Liver (tissue), 9 donors: Measurements from ENCODE around the gene RTN4RL2. TPM values are rescaled to one million over a fixed set of nuclear protein-coding genes. Genes with fewer than 3 reads are reported as not detected.

ENCODE experiments used
- DNase-seq: peaks from one replicate; pipeline ENCODE4 v3.0.0-alpha.2; 2017; ENCODE audit warnings: low spot score
- H3K27ac ChIP-seq, 2 donors: one replicate each; pipeline ENCODE4 v1.7.0; 2013; ENCODE audit warnings: inconsistent platforms in 2 of 2, low read length in 2 of 2, control low read depth in 1 of 2, low read depth in 1 of 2, mild to moderate bottlenecking in 1 of 2
- H3K27me3 ChIP-seq, 4 donors: one replicate each; pipeline versions ENCODE4 v1.6.1 to v1.7.0; 2013; ENCODE audit warnings: low read length in 3 of 4, inconsistent platforms in 1 of 4, mild to moderate bottlenecking in 1 of 4, moderate library complexity in 1 of 4; ENCODE audit not compliant: control insufficient read depth in 4 of 4, insufficient read depth in 4 of 4
- H3K36me3 ChIP-seq, 4 donors: one replicate each; pipeline versions ENCODE4 v1.6.1 to v1.7.0; 2013; ENCODE audit warnings: low read length in 3 of 4, mild to moderate bottlenecking in 3 of 4, low read depth in 1 of 4, moderate library complexity in 1 of 4; ENCODE audit not compliant: control insufficient read depth in 4 of 4, insufficient read depth in 3 of 4
- H3K4me1 ChIP-seq, 4 donors: one replicate each; pipeline versions ENCODE4 v1.6.1 to v1.7.0; 2013; ENCODE audit warnings: low read length in 3 of 4, mild to moderate bottlenecking in 3 of 4, moderate library complexity in 1 of 4; ENCODE audit not compliant: control insufficient read depth in 4 of 4, insufficient read depth in 4 of 4
- H3K4me3 ChIP-seq, 3 donors: one replicate each; pipeline versions ENCODE4 v1.6.1 to v1.7.0; 2013; ENCODE audit warnings: low read length in 3 of 3, control low read depth in 1 of 3, low read depth in 1 of 3, mild to moderate bottlenecking in 1 of 3
- H3K9ac ChIP-seq, 2 donors: one replicate each; pipeline ENCODE4 v1.7.0; 2013; ENCODE audit warnings: low read length in 2 of 2, mild to moderate bottlenecking in 2 of 2, moderate library complexity in 2 of 2, control low read depth in 1 of 2, low read depth in 1 of 2
- H3K9me3 ChIP-seq, 4 donors: one replicate each; pipeline versions ENCODE4 v1.6.1 to v1.7.0; 2013; ENCODE audit warnings: low read length in 3 of 4; ENCODE audit not compliant: control insufficient read depth in 4 of 4
- EGR1 ChIP-seq, 2 donors: IDR thresholded peaks; 2 replicates each; pipeline ENCODE4 v1.6.1; 2016 to 2018; ENCODE audit warnings: antibody characterized with exemption in 2 of 2, low read depth in 2 of 2
- FOXA1 ChIP-seq: IDR thresholded peaks from 2 replicates; pipeline ENCODE4 v1.6.1; 2016; ENCODE audit warnings: antibody characterized with exemption
- FOXA2 ChIP-seq: IDR thresholded peaks from 2 replicates; pipeline ENCODE4 v1.6.1; 2016; ENCODE audit warnings: antibody characterized with exemption
- GABPA ChIP-seq, 2 donors: IDR thresholded peaks in 1 of 2; conservative IDR thresholded peaks in 1 of 2; 2 replicates each; pipeline ENCODE4 v1.6.1; 2016; ENCODE audit warnings: antibody characterized with exemption in 2 of 2, mild to moderate bottlenecking in 1 of 2, moderate library complexity in 1 of 2
- HNF4A ChIP-seq, 2 donors: conservative IDR thresholded peaks; 2 replicates each; pipeline ENCODE4 v1.6.1; 2016; ENCODE audit warnings: antibody characterized with exemption in 2 of 2, mild to moderate bottlenecking in 2 of 2
- HNF4G ChIP-seq: IDR thresholded peaks from 2 replicates; pipeline ENCODE4 v1.6.1; 2016; ENCODE audit warnings: antibody characterized with exemption
- JUND ChIP-seq, 2 donors: IDR thresholded peaks; 2 replicates each; pipeline ENCODE4 v1.6.1; 2016; ENCODE audit warnings: antibody characterized with exemption in 2 of 2
- NR2F2 ChIP-seq: IDR thresholded peaks from 2 replicates; pipeline ENCODE4 v1.6.1; 2016; ENCODE audit warnings: antibody characterized with exemption
- RAD21 ChIP-seq, 2 donors: IDR thresholded peaks; 2 replicates each; pipeline ENCODE4 v1.6.1; 2016; ENCODE audit warnings: antibody characterized with exemption in 2 of 2, mild to moderate bottlenecking in 2 of 2
- RXRA ChIP-seq, 2 donors: IDR thresholded peaks; 2 replicates each; pipeline ENCODE4 v1.6.1; 2017 to 2018; ENCODE audit warnings: antibody characterized with exemption in 2 of 2, mild to moderate bottlenecking in 1 of 2
- SP1 ChIP-seq: IDR thresholded peaks from 2 replicates; pipeline ENCODE4 v1.6.1; 2018; ENCODE audit warnings: antibody characterized with exemption, mild to moderate bottlenecking
- TAF1 ChIP-seq: conservative IDR thresholded peaks from 2 replicates; pipeline ENCODE4 v1.6.1; 2016; ENCODE audit warnings: antibody characterized with exemption, mild to moderate bottlenecking
- YY1 ChIP-seq: IDR thresholded peaks from 2 replicates; pipeline ENCODE4 v1.6.1; 2016; ENCODE audit warnings: antibody characterized with exemption, mild to moderate bottlenecking
- WGBS: extraction: QIAGEN DNeasy Blood & Tissue Kit; methylation state at CpG from one replicate; pipeline ENCODE4 v1.1.7; 2013; 5-methylcytosine and 5-hydroxymethylcytosine counted together
- polyA plus RNA-seq, 2 donors: library from polyadenylated mRNA; stranded (reverse) in 1 of 2; unstranded in 1 of 2; fragments of 200-250 nt in 1 of 2; fragments of >200 nt in 1 of 2; fragmentation: Nextera tagmentation in 1 of 2; extraction: Ambion mirVana in 1 of 2; gene quantifications; one replicate each; pipeline versions ENCODE4 v1.2.1 to v1.2.3, GENCODE V29; 2013 to 2015
- total RNA-seq, 2 donors: library from RNA; depleted of rRNA; stranded (reverse); fragments of >200 nt; gene quantifications; one replicate each; pipeline ENCODE4 v1.2.3, GENCODE V29; 2014
- TF ChIP-seq, protein P1 (sequence below): IDR thresholded peaks from 2 replicates; pipeline ENCODE4 v1.6.1; 2016; ENCODE audit warnings: antibody characterized with exemption, mild to moderate bottlenecking
- TF ChIP-seq, protein P2 (sequence below): IDR thresholded peaks from 2 replicates; pipeline ENCODE4 v1.6.1; 2016; ENCODE audit warnings: antibody characterized with exemption
- TF ChIP-seq, protein P3 (sequence below): IDR thresholded peaks from 2 replicates; pipeline ENCODE4 v1.6.1; 2016; ENCODE audit warnings: antibody characterized with exemption
- TF ChIP-seq, protein P4 (sequence below): IDR thresholded peaks from 2 replicates; pipeline ENCODE4 v1.6.1; 2016; ENCODE audit warnings: antibody characterized with exemption
- donor health status: healthy.
- donor health status: healthy.
- donor health status: healthy.
- donor health status: healthy.
- donor health status: healthy.

RTN4RL2 gene
- total and polyA plus RNA-seq, 4 donors = 0.75 to 18.1 (median 3.2) TPM

DNA sequence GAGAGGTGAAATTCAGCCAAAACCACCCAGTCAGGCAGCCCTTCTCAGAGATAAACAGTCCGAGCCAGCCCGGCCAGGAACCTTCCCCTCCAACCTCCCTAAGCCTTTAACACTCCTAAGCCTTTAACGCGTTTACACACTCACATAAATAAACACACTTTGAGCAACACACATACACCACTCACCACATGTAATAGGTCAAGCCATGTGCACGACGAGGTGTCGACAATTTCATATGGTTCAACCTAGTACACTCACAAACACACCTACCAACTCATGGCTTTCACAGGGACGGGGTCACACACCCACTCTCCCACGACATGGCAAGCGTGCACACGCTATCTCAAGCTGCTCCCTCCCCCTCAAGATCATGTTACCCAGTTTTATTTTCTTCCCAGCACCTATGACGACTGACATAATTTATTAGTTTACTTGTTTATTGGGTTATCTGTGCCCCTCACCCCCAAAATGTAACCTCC, 39.7 kb downstream of the RTN4RL2 start:
- 21% methylated on average over 12 of the region's 12 CpGs for WGBS
- peaks cover 43 to 91% (median 84%) of the 10 kb centered on the region in 4 donors for H3K4me1 ChIP-seq

DNA sequence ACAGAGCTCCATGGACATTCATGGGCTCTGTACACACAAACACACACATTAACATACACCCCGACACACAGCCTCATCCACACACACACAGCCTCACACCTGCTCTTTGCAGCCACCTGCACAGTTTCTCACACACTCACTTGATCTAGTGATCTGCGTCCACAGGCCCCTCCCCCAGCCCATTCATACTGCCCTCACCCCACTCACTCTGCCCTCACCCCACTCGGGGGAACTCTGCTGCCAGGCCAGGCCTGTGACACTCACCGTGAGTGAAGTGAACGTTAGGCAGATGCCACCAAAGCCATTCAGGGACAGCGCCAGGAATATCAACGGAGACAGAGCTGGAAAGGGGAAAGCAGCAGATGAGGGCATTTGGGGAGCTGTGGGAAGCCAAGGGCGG, 40.2 kb downstream of the RTN4RL2 start:
- Histone ChIP-seq H3K36me3 (peaks cover 0 to 13% (median 7%) of the 10 kb centered on the region in 4 donors), H3K27me3 (no peaks in the 10 kb centered on the region), H3K9me3 (no peaks in the 10 kb centered on the region), H3K9ac (no peak overlapping the region), H3K27ac (peak overlapping the region; percentile 79 to 82), H3K4me1 (peaks cover 44 to 89% (median 82%) of the 10 kb centered on the region in 4 donors), H3K4me3 (no peak overlapping the region)
- 54% methylated on average over 8 of the region's 8 CpGs for WGBS
- TF ChIP-seq NR2F2 (no peak), FOXA2 (no peak), HNF4G (no peak), SP1 (no peak), EGR1 (IDR thresholded peaks at IDR 0.05; ENCODE audit: low read depth in 2 of 2) (no peak), HNF4A (conservative IDR thresholded peaks at IDR 0.05) (no peak), JUND (IDR thresholded peaks at IDR 0.05) (no peak), GABPA (IDR thresholded peaks at IDR 0.05 in 1 of 2, conservative IDR thresholded peaks at IDR 0.05 in 1 of 2) (no peak), YY1 (no peak)
- TF ChIP-seq, protein P1, sequence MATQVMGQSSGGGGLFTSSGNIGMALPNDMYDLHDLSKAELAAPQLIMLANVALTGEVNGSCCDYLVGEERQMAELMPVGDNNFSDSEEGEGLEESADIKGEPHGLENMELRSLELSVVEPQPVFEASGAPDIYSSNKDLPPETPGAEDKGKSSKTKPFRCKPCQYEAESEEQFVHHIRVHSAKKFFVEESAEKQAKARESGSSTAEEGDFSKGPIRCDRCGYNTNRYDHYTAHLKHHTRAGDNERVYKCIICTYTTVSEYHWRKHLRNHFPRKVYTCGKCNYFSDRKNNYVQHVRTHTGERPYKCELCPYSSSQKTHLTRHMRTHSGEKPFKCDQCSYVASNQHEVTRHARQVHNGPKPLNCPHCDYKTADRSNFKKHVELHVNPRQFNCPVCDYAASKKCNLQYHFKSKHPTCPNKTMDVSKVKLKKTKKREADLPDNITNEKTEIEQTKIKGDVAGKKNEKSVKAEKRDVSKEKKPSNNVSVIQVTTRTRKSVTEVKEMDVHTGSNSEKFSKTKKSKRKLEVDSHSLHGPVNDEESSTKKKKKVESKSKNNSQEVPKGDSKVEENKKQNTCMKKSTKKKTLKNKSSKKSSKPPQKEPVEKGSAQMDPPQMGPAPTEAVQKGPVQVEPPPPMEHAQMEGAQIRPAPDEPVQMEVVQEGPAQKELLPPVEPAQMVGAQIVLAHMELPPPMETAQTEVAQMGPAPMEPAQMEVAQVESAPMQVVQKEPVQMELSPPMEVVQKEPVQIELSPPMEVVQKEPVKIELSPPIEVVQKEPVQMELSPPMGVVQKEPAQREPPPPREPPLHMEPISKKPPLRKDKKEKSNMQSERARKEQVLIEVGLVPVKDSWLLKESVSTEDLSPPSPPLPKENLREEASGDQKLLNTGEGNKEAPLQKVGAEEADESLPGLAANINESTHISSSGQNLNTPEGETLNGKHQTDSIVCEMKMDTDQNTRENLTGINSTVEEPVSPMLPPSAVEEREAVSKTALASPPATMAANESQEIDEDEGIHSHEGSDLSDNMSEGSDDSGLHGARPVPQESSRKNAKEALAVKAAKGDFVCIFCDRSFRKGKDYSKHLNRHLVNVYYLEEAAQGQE = no peak
- TF ChIP-seq, protein P2, sequence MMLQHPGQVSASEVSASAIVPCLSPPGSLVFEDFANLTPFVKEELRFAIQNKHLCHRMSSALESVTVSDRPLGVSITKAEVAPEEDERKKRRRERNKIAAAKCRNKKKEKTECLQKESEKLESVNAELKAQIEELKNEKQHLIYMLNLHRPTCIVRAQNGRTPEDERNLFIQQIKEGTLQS = no peak
- TF ChIP-seq, protein P3, sequence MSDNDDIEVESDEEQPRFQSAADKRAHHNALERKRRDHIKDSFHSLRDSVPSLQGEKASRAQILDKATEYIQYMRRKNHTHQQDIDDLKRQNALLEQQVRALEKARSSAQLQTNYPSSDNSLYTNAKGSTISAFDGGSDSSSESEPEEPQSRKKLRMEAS = no peak
- DNase-seq = no peak

More for the DNA sequence above, 39.7 kb downstream of the RTN4RL2 start:
- Histone ChIP-seq H3K9me3 (no peaks in the 10 kb centered on the region), H3K27me3 (no peaks in the 10 kb centered on the region), H3K9ac (peak overlapping the region in 1 of 2 donors; percentile 31), H3K36me3 (peaks cover 0 to 11% (median 7%) of the 10 kb centered on the region in 4 donors), H3K4me3 (no peak overlapping the region), H3K27ac (peak overlapping the region; percentile 79 to 82)
- TF ChIP-seq, protein P3 = peak; percentile 53
- TF ChIP-seq TAF1 (peak; percentile 32), RXRA (IDR thresholded peaks at IDR 0.05) (peak; percentile 8 to 27), JUND (IDR thresholded peaks at IDR 0.05) (no peak)
- no peak for DNase-seq

DNA sequence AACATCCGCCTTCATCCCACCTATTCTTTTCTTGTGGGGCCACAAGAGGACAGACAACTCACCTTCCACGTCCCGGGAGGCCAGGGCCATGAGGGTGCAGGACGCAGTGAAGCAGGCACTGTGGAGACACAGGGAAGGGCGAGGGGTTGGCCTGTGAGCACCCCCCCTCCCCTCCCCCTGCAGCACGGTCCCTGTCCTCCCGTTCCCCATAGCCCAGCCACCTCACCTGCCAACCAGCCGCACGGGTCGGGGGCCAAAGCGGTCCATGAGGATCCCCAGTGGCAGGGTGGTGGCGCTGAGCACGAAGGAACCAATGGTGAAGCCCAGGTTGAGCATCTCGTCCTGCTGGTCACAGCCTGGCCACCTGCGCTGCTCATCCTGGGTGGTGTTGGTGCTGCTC, 40.6 kb downstream of the RTN4RL2 start:
- H3K9ac ChIP-seq = no peak overlapping the region
- no peak for DNase-seq
- H3K4me1 ChIP-seq = peaks cover 44 to 85% (median 78%) of the 10 kb centered on the region in 4 donors
- H3K4me3 ChIP-seq = no peak overlapping the region
- H3K9me3 ChIP-seq = no peaks in the 10 kb centered on the region
- no peaks in the 10 kb centered on the region for H3K27me3 ChIP-seq
- peak overlapping the region; percentile 79 to 82 for H3K27ac ChIP-seq
- 92% methylated on average over 15 of the region's 15 CpGs for WGBS
- peaks cover 0 to 14% (median 6%) of the 10 kb centered on the region in 4 donors for H3K36me3 ChIP-seq
- TF ChIP-seq TAF1 (no peak), GABPA (IDR thresholded peaks at IDR 0.05 in 1 of 2, conservative IDR thresholded peaks at IDR 0.05 in 1 of 2) (no peak), NR2F2 (no peak), RAD21 (IDR thresholded peaks at IDR 0.05) (no peak), FOXA1 (no peak), JUND (IDR thresholded peaks at IDR 0.05) (no peak), EGR1 (IDR thresholded peaks at IDR 0.05; ENCODE audit: low read depth in 2 of 2) (no peak), RXRA (IDR thresholded peaks at IDR 0.05) (no peak), FOXA2 (no peak), HNF4G (no peak), SP1 (no peak), HNF4A (conservative IDR thresholded peaks at IDR 0.05) (no peak)
- TF ChIP-seq, protein P4, sequence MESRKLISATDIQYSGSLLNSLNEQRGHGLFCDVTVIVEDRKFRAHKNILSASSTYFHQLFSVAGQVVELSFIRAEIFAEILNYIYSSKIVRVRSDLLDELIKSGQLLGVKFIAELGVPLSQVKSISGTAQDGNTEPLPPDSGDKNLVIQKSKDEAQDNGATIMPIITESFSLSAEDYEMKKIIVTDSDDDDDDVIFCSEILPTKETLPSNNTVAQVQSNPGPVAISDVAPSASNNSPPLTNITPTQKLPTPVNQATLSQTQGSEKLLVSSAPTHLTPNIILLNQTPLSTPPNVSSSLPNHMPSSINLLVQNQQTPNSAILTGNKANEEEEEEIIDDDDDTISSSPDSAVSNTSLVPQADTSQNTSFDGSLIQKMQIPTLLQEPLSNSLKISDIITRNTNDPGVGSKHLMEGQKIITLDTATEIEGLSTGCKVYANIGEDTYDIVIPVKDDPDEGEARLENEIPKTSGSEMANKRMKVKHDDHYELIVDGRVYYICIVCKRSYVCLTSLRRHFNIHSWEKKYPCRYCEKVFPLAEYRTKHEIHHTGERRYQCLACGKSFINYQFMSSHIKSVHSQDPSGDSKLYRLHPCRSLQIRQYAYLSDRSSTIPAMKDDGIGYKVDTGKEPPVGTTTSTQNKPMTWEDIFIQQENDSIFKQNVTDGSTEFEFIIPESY = no peak
- TF ChIP-seq, protein P1 = no peak
